HUES6 (cell line): Measurements from ENCODE around the gene NAT8L.

Experiments
- H3K27ac ChIP-seq: 2 replicates; pipeline ENCODE4 v1.7.0; 2013; ENCODE audit warnings: low read depth, mild to moderate bottlenecking, low read length, inconsistent platforms
- H3K27me3 ChIP-seq: 2 replicates; pipeline ENCODE4 v1.6.1; 2013; ENCODE audit warnings: low read length; ENCODE audit not compliant: control insufficient read depth, insufficient read depth
- H3K36me3 ChIP-seq: 2 replicates; pipeline ENCODE4 v1.6.1; 2013; ENCODE audit warnings: low read length; ENCODE audit not compliant: control insufficient read depth, insufficient read depth
- H3K4me1 ChIP-seq: 2 replicates; pipeline ENCODE4 v1.6.1; 2013; ENCODE audit warnings: low read length; ENCODE audit not compliant: control insufficient read depth, insufficient read depth
- H3K4me3 ChIP-seq: 2 replicates; pipeline ENCODE4 v1.5.1; 2013; ENCODE audit warnings: low read depth, low read length
- H3K9ac ChIP-seq: one replicate; pipeline ENCODE4 v1.6.1; 2013; ENCODE audit warnings: mild to moderate bottlenecking, low read length
- H3K9me3 ChIP-seq: 2 replicates; pipeline ENCODE4 v1.6.1; 2013; ENCODE audit warnings: low read depth, low read length; ENCODE audit not compliant: control insufficient read depth, insufficient read depth

The NAT8L gene

DNA sequence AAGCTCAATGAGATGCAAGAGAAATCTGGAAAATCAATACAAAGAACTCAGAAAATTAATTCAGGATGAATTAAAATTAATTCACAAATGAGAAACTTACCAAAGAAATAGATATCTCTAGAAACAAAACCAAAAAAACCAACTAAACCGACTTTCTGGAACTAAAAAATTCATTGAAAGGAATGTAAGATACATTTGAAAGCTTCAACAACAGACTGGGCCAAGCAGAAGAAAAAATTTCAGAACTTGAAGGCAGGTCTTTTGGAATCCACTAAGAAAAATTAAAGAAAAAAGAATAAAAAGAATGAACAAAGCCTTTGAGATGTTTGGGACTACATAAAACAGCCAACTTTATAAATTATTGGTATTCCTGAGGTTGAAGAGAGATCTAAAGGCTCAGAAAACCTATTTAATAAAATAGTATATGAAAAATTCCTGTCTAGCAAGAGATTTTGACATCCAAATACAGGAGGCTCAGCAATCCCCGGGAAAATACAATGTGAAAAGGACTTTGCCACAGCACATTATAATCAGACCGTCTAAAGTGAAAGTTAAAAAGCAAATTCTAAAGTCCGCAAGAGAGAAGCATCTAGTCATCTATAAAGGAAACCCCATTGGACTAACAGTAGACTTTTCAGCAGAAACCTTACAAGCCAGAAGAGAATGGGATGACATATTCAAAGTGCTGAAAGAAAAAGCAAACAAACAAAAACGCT lies 44.2 kb downstream of the NAT8L start:
- Histone ChIP-seq H3K36me3 (no peaks in the 10 kb centered on the region), H3K9ac (no peak overlapping the region), H3K27ac (no peak overlapping the region), H3K4me1 (no peaks in the 10 kb centered on the region), H3K9me3 (peaks cover 8% of the 10 kb centered on the region; the same call in 1 of the 2 replicates), H3K4me3 (no peak overlapping the region), H3K27me3 (no peaks in the 10 kb centered on the region)

DNA sequence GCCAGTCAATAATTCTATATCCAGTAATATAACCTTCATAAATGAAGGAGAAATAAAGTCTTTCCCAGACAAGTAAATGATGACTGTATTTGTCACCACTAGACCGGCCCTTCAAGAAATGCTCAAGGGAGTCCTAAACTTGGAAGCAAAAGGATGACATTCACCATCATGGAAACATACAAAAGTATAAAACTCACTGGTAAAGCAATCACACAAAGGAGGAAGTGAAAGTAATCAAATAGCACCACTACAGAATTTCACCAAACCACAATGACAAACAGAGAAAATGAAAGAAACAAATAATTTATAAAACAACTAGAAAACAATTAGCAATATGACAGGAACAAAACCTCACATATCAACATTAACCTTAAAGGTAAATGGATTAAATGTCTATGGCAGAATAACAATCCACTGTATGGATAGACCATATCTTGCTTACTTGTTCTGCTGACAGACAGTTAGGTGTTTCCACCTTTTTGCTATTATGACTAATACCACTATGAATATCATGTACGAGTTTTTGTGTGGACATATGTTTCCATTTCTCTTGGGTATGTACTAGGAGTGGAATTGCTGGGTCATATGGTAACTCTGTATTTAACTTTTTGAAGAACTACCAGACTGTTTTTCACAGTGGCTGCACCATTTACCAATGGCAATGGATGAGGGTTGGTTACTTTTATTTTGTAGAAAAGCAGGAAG lies 44.9 kb downstream of the NAT8L start:
- no peak overlapping the region for H3K4me3 ChIP-seq
- no peaks in the 10 kb centered on the region for H3K36me3 ChIP-seq
- H3K27ac ChIP-seq: no peak overlapping the region
- 0 out of 2 replicates have a peak, but pooled peaks cover 4% of the 10 kb centered on the region for H3K27me3 ChIP-seq
- H3K9ac ChIP-seq: no peak overlapping the region
- H3K4me1 ChIP-seq: no peaks in the 10 kb centered on the region
- peaks cover 8% of the 10 kb centered on the region; the same call in 1 of the 2 replicates for H3K9me3 ChIP-seq

- peaks cover 8% of the 10 kb centered on the region; the same call in 1 of the 2 replicates for H3K9me3 ChIP-seq
- no peak overlapping the region for H3K27ac ChIP-seq
- no peaks in the 10 kb centered on the region for H3K4me1 ChIP-seq
- no peak overlapping the region for H3K4me3 ChIP-seq
- no peak overlapping the region for H3K9ac ChIP-seq
- H3K27me3 ChIP-seq: peaks cover 7% of the 10 kb centered on the region; the same call in 1 of the 2 replicates
- H3K36me3 ChIP-seq: no peaks in the 10 kb centered on the region
These were observed 45.6 kb downstream of the NAT8L start for GRCh38 chr4:2104556-2105345.

- Histone ChIP-seq H3K36me3 (no peaks in the 10 kb centered on the region), H3K9me3 (peaks cover 8% of the 10 kb centered on the region; the same call in 1 of the 2 replicates), H3K27ac (no peak overlapping the region), H3K27me3 (peaks cover 7% of the 10 kb centered on the region; the same call in 1 of the 2 replicates), H3K4me3 (no peak overlapping the region), H3K9ac (no peak overlapping the region), H3K4me1 (no peaks in the 10 kb centered on the region)
These were observed 46.4 kb downstream of the NAT8L start for GRCh38 chr4:2105559-2105958.

DNA sequence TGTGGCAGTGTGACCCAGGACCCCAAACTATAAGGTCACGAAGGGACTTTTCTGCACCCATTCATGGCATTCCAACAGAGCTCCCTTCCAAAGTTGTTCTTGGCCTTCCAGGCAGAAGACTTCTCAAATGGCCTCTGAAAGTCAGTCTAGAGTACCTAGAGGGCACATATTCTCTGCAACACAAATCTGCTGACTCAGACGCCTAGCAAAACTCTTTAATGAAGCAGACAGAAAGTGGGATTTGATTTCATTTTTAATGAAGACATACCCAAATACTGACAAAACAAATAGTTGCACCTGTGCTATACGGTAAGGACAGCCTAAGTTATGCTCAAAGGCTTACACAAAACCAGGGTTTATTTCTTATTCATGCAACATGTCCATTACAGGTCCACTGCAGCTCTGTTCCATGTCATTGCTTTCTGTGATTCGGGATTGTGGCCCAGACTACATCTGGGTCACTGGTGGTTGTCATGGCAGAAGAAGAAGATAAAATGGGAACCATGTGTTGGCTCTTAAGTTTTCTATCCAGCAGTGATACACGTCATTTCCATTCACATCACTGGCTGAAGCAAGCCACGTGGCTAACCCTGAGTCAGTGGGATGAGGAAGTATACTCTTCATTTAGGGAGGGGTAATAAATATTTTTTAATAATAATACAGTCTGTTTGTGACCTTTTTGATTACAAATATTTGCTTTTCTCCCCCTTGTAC lies 57.7 kb downstream of the NAT8L start:
- Histone ChIP-seq H3K4me1 (no peaks in the 10 kb centered on the region), H3K4me3 (no peak overlapping the region), H3K9ac (no peak overlapping the region), H3K27me3 (no peaks in the 10 kb centered on the region), H3K36me3 (no peaks in the 10 kb centered on the region), H3K27ac (no peak overlapping the region), H3K9me3 (no peaks in the 10 kb centered on the region)
